OCI-LY3 (cell line): ENCODE data around the gene ADSS1.

Source experiments
- H2AFZ ChIP-seq: fragments of 200-600, 300-600 bp; shearing (Covaris generic); 2 replicates; pipeline ENCODE4 v1.6.0; 2014; ENCODE audit warnings: antibody characterized with exemption, low read depth, low read length
- H3K27ac ChIP-seq: fragments of 200-600, 300-600 bp; sonication (generic); 2 replicates; pipeline ENCODE4 v1.5.1; 2014; ENCODE audit warnings: mild to moderate bottlenecking, low read length, moderate library complexity, mixed read lengths
- H3K27me3 ChIP-seq: fragments of 200-600, 300-600 bp; sonication (generic); 2 replicates; pipeline ENCODE4 v1.6.1; 2014; ENCODE audit warnings: low read depth, low read length, mixed read lengths
- H3K36me3 ChIP-seq: fragments of 200-600, 300-600 bp; sonication (generic); replicated peaks from 2 replicates; pipeline ENCODE3; 2014; ENCODE audit warnings: low read depth, low read length, mixed read lengths
- H3K4me1 ChIP-seq: fragments of 300-600, 200-600 bp; sonication (generic); 2 replicates; pipeline ENCODE4 v1.6.1; 2014; ENCODE audit warnings: low read length, mixed read lengths
- H3K4me2 ChIP-seq: fragments of 200-600, 300-600 bp; sonication (generic); 2 replicates; pipeline ENCODE4 v1.6.1; 2014; ENCODE audit warnings: low read length, mixed read lengths
- H3K4me3 ChIP-seq: fragments of 300-600, 200-600 bp; sonication (generic); 2 replicates; pipeline ENCODE4 v1.5.1; 2014; ENCODE audit warnings: antibody characterized with exemption, mild to moderate bottlenecking, low read length, moderate library complexity
- H3K79me2 ChIP-seq: fragments of 300-600, 200-600 bp; shearing (Covaris generic); 2 replicates; pipeline ENCODE4 v1.6.1; 2014; ENCODE audit warnings: mild to moderate bottlenecking, low read length, mixed read lengths
- H3K9ac ChIP-seq: fragments of 300-600, 200-600 bp; shearing (Covaris generic); 2 replicates; pipeline ENCODE4 v1.6.0; 2014; ENCODE audit warnings: mild to moderate bottlenecking, low read length, moderate library complexity
- H3K9me3 ChIP-seq: fragments of 200-600, 300-600 bp; shearing (Covaris generic); 2 replicates; pipeline ENCODE4 v1.6.1; 2014; ENCODE audit warnings: low read length, mixed read lengths; ENCODE audit not compliant: insufficient read depth
- H4K20me1 ChIP-seq: fragments of 200-600, 300-600 bp; sonication (generic); 2 replicates; pipeline ENCODE4 v1.6.1; 2016; ENCODE audit warnings: low read length, mixed read lengths; ENCODE audit not compliant: insufficient read depth
- CTCF ChIP-seq: fragments of 200-600, 300-600 bp; sonication (generic); IDR thresholded peaks from 2 replicates; pipeline ENCODE4 v1.5.1; 2014; ENCODE audit warnings: antibody characterized with exemption, low read length, low read depth
- EZH2phosphoT487 ChIP-seq: fragments of 200-600 bp; shearing (Covaris generic); IDR thresholded peaks from 2 replicates; pipeline ENCODE4 v1.6.1; 2018; ENCODE audit warnings: antibody characterized with exemption, mixed run types, low read depth

ADSS1 gene

DNA sequence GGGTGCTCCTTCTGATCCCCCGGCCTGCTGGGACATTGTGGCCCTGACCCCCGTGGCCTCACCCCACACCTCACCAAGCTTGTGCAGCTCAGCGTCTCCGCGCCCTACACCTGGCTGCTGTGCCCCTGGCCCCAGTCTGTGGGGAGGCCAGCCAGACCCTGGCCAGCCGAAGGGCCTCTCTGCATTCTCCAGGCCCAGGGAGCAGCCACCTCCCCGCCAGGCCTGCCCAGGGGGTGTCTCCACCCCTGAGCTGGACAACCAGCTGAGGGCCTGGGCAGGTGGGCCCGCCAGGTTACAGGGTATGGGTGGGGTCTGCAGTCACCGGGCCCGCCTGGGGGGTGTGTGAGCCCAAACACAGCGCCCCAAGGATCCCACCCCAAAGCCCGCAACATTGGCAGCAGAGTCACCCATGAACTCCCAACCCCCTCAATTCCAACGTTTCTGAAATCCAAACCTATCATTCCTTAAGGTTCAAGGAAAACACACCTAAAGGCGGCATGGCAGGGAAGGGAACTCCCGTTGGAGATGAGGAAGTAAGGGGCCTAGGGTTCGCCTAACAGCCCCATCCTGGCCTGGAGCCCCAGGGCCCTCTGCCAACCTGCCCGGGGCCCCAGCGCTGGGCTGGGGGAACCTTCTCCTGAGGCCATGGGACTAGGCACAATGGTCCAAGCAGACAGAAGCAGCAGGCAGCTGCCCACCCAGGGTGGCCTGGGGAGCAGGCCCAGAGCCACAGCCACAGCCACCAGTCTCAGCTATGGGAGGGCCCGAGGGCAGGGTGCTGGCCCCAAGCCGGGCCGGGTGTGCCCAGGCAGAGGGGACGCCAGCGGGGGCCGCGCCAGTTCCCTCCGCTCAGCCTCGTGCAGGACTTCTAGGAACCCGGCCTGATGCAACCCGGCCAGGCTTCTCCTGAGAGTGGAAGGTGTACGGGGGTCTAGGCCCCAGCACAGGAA lies 63.0 kb downstream of the ADSS1 start:
- Histone ChIP-seq H4K20me1 (peaks cover 51% of the 10 kb centered on the region), H3K4me3 (no peak overlapping the region), H3K79me2 (peaks cover 51% of the 10 kb centered on the region), H3K36me3 (peaks cover 7% of the 10 kb centered on the region), H3K27me3 (no peaks in the 10 kb centered on the region), H3K9me3 (no peaks in the 10 kb centered on the region), H3K27ac (no peak overlapping the region), H3K4me1 (no peaks in the 10 kb centered on the region), H3K4me2 (no peak overlapping the region), H2AFZ (no peak overlapping the region), H3K9ac (no peak overlapping the region)
- TF ChIP-seq CTCF (no peak), EZH2phosphoT487 (no peak)

DNA sequence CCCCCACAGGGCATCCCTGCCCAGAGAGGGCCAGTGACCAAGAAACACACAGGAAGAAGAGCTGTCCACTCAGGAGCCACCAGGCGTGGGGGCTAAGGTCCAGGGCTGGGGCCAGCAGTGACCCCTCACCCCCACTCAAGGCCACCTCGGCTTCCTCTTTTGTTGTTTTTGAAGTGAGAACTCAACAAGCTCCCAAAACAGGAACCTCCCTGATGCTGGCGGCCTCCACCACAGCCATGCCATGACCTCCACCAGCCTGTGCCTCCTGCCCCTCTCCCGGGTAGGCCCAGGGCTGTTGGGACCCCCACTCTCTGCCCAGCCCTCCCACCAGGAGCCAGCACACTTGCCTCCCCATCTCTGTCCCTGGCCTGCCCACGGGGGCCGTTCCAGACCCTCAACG lies 63.7 kb downstream of the ADSS1 start:
- Histone ChIP-seq H3K36me3 (peaks cover 7% of the 10 kb centered on the region), H3K4me1 (no peaks in the 10 kb centered on the region), H3K4me3 (no peak overlapping the region), H3K27me3 (no peaks in the 10 kb centered on the region), H3K9me3 (no peaks in the 10 kb centered on the region), H3K27ac (no peak overlapping the region), H4K20me1 (peaks cover 56% of the 10 kb centered on the region), H3K79me2 (peaks cover 58% of the 10 kb centered on the region), H3K4me2 (no peak overlapping the region), H3K9ac (no peak overlapping the region), H2AFZ (no peak overlapping the region)
- no peak for TF ChIP-seq CTCF
- no peak for TF ChIP-seq EZH2phosphoT487

DNA sequence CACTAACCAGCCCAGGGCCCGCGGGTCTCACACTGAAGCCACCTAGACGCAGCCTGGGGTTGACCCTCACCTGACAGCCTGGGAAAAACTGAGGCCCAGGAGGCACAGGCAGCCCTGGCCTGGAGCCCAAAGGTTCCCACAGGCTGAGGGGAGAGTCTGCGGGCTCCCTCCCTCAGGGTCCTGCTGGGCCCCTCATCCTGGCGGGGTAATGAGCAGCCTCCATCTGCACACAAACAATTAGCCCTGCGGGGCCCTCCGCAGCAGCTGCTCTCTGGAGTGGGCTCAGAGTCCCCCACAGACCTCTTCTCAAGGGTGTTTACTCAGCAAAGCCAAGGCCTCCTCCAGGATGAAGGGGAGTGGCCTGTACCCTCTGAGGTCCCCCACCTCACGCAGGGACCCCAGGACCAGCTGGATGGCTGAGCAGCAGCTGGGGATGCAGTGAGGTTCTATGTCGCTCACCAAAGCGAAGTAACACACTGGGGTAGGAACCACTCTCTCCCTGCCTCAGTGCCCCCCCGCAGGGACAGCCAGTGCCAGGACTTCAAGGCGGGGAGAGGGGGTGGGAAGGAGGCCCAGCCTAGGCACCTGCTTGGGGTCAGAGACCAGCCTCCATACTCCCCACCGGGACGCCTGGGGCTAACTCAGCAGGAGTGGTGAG lies 64.3 kb downstream of the ADSS1 start:
- peaks cover 7% of the 10 kb centered on the region for H3K36me3 ChIP-seq
- no peak overlapping the region for H2AFZ ChIP-seq
- peaks cover 60% of the 10 kb centered on the region for H4K20me1 ChIP-seq
- peaks cover 64% of the 10 kb centered on the region for H3K79me2 ChIP-seq
- H3K9ac ChIP-seq: no peak overlapping the region
- H3K27me3 ChIP-seq: no peaks in the 10 kb centered on the region
- no peak overlapping the region for H3K4me2 ChIP-seq
- no peaks in the 10 kb centered on the region for H3K4me1 ChIP-seq
- no peak overlapping the region for H3K27ac ChIP-seq
- no peaks in the 10 kb centered on the region for H3K9me3 ChIP-seq
- TF ChIP-seq EZH2phosphoT487: no peak
- TF ChIP-seq CTCF: no peak
- H3K4me3 ChIP-seq: no peak overlapping the region
